Stimulated activated CD4-positive, alpha-beta T cell treated with anti-CD3 and anti-CD28 coated beads, Interleukin-15, amount 100 ng/mL, for 1 hour (primary cell): Measurements from ENCODE around the gene KCND2.
"Not testable (repeated sequence)": the region's sequence is repeated elsewhere in the genome, so short reads cannot be mapped to it uniquely, and the experiment has no call there.

Experiments used
- DNase-seq, 2 donors: peaks; one replicate each; pipeline ENCODE4 v3.0.0-alpha.2; 2020; ENCODE audit warnings: low read depth in 1 of 2, low spot score in 1 of 2

The KCND2 gene

GRCh38 chr7:120691915-120692314, 418.9 kb downstream of the KCND2 start:
- no peak for DNase-seq

GRCh38 chr7:120695848-120696247, 422.9 kb downstream of the KCND2 start:
- no peak for DNase-seq

- DNase-seq: no peak
These were observed 427.8 kb downstream of the KCND2 start for GRCh38 chr7:120700796-120701195.

DNA sequence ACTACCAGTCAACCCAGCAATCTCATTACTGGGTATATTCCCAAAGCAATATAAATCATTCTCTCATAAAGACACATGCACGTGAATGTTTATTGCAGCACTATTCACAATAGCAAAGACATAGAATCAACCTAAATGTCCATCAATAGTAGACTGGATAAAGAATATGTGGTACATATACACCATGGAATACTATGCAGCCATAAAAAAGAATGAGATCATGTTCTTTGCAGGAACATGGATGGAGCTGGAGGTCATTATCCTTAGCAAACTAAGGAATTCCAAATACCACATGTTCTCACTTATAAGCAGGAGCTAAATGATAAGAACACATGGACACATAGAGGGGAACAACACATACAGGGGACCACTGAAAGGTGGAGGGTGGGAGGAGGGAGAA, 429.4 kb downstream of the KCND2 start:
- not testable (repeated sequence) for DNase-seq

GRCh38 chr7:120703585-120704240, 430.7 kb downstream of the KCND2 start:
- no peak for DNase-seq

DNA sequence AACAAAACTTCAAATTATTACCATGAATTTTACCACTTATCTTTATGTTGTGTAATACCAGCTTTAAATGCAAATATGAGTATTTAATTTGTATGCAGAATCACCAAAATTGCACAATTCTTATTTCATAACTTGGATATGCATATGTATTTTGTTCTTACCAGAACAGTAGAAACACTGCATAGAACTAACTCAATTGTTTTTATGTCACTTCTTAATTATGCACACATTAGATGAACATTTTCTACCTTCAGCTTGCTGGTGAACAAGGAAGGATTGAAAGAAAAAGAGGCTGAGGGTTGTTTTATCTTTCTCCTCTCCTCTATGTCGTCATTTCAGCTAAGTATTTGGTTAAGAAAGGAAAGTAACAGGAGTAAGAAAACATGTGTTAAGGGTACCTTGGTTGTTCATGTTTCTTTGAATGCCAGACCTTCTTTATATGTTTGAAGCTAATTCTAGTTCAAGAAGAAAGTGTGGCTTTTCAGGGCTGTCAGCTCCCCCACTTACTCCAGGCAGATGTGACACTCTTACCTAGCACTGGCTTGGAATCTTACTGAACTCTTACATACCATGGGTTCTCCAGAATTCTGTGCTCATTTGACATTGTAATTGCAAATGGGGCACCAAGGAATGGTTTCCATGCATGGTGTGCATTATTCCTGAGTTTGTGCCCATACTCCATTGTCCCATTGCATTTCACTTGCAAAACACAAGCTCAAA, 436.4 kb downstream of the KCND2 start:
- DNase-seq: no peak

DNA sequence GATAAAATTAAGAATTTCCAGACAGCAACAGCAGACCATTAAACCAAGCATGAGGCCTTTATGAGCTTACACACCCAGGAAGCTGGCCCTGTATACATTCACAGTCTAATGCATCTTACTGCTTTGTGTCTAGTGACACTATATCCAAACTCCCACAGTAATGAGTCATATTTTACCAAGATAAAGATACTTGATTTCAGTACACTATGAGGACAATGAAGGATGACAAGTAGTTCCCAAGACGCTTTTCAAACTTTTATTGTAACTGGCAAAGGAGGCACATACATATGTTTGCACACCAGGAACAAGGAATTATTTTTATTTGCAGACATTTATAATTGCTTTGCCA, 437.0 kb downstream of the KCND2 start:
- DNase-seq: no peak

DNA sequence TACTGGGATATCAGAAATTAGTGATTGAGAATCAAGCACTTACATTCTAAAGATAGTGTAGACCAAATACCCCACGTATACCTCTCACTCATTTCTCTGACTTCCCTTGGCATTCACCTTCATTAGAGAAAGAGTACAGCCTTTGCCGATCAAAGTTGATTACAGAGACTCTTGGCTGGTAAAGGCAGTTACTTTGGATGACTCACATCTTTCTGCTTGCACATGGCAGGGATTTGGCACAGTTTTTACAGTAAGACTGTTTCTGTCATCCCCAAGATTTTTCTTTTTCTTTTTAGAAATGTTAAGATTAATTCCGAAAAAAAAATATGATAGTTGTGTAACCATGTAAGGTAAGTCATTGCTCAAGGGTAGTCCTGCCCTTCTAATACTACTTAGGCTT, 442.0 kb downstream of the KCND2 start:
- no peak for DNase-seq

DNA sequence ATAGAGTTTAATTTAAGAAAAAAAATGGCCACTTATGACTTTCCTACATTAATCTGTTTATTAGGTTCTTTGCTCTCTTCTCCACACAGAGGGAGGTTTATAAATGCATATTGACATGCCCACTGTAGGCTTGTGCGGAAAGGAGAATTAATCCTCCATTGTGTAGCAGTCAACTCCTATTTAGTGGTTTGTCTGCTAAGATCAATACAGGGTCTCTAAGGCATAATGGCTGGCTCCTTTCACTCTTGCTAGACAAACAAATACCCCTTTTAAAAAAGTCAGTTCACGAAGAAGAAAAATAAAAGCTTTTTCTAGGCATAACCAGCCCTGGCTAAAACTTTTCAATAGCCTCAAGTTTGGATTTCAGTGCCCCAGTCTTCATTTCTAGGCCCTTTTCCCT, 443.3 kb downstream of the KCND2 start:
- no peak for DNase-seq

DNA sequence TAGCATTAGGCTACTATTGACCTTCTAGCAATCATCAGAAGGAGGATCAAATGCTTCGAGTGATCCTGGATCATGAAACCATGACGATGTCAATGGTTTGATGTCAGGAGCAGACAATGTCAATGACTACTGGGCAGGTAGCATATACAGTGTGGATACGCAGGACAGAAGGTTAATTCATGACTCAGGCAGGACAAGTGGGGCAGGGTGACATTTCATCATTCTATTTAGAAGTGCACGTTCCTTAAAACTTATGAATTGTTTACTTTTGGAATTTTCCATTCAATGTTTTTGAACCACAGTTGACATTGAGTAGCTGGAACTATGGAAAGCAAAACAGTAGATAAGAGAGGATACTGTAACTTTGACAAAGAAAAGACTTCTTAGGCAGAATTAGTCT, 444.2 kb downstream of the KCND2 start:
- DNase-seq: no peak

DNA sequence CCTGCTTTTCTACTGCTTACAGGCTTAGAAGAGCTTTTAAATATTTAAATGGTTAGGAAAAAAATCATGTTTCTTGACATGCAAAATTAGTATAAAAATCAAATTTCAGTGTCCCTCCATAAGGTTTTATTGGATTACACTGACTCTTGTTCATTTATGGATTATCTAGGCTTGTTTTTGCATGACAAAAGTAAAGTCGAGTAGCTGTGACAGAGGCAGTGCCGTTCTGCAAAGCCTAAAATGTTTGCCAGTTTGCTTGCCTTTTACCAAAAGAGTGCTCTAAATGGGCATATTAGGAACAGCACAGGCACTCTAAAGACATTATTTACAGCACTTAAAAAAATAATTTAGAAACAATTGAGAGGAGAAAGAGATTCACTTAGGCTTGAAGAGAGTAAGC, 445.4 kb downstream of the KCND2 start:
- no peak for DNase-seq

DNA sequence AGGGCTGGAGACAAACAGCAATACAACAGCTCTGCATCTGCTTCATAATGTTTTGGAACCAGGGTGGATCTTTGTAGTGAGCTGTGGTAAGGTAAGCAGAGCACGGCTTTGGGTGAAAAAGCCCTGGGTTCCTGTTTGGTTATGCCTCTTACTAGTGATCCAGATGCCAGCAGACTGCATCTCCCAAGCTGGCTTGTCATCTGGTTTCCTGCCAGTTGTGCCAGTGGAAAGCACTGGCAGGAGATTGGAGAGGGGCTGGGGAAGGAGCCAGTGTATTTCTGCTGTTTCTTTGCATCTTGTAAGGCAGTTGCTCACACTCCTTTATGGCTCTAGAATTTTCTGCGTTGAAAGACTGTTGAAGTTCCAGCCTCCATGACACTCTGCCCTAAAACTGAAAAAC, 447.3 kb downstream of the KCND2 start:
- DNase-seq: no peak

- no peak for DNase-seq
These were observed 450.8 kb downstream of the KCND2 start for GRCh38 chr7:120723465-120724385.

DNA sequence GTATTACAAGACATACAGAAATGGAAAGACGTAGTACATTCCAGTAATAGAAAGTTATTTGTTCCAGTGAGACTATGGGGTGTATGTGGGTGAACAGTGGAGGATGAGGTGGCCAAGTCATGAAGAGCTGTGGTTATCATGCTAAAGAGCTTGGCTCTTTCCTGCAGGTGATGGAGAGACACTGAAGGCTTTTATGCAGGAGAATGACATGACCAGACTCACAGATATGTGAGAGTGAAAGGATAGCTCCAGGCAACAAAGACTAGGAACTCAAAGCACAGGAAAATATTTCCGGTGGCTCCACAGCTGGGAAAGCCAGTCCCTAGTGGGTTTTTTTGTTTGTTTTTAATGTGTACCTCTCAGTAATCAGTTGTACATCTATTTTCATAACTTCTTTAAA, 451.5 kb downstream of the KCND2 start:
- DNase-seq: no peak

- no peak for DNase-seq
These were observed 452.0 kb downstream of the KCND2 start for GRCh38 chr7:120724955-120725354.

- no peak for DNase-seq
These were observed 452.5 kb downstream of the KCND2 start for GRCh38 chr7:120725376-120726039.

GRCh38 chr7:120729245-120729644, 456.3 kb downstream of the KCND2 start:
- DNase-seq: no peak

DNA sequence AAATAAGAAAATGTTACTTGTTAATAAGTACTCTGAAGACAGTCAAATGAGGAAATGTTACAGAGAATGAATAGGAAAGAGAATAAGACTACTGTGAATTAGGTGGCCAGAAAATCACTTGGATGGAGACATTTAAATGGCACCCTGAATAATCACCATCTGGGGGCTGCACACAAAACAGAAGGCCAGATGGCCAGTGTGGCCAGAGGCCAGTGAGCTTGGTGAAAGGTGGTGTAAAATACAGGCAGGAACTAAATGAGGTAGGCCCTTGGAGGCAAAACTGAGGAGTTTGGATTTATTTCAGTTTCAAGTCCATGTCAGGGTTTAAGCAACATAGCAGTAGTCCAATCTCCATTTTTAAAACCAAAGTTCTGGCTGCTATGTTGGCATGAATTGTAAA, 458.3 kb downstream of the KCND2 start:
- no peak for DNase-seq

- DNase-seq: no peak
These were observed 459.3 kb downstream of the KCND2 start for GRCh38 chr7:120732256-120732655.

- DNase-seq: no peak
These were observed 460.2 kb downstream of the KCND2 start for GRCh38 chr7:120733143-120733542.

- DNase-seq: no peak
These were observed 460.9 kb downstream of the KCND2 start for GRCh38 chr7:120733835-120734234.
